ENCODE measurements around the gene PYURF.

- TF ChIP-seq POLR2A (IDR thresholded peaks at IDR 0.05; ENCODE audit: low read depth, low read length) = no peak
- TF ChIP-seq, protein P1, sequence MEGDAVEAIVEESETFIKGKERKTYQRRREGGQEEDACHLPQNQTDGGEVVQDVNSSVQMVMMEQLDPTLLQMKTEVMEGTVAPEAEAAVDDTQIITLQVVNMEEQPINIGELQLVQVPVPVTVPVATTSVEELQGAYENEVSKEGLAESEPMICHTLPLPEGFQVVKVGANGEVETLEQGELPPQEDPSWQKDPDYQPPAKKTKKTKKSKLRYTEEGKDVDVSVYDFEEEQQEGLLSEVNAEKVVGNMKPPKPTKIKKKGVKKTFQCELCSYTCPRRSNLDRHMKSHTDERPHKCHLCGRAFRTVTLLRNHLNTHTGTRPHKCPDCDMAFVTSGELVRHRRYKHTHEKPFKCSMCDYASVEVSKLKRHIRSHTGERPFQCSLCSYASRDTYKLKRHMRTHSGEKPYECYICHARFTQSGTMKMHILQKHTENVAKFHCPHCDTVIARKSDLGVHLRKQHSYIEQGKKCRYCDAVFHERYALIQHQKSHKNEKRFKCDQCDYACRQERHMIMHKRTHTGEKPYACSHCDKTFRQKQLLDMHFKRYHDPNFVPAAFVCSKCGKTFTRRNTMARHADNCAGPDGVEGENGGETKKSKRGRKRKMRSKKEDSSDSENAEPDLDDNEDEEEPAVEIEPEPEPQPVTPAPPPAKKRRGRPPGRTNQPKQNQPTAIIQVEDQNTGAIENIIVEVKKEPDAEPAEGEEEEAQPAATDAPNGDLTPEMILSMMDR (conservative IDR thresholded peaks at IDR 0.05; ENCODE audit: low read depth, low read length) = no peak
- TF ChIP-seq, protein P2, sequence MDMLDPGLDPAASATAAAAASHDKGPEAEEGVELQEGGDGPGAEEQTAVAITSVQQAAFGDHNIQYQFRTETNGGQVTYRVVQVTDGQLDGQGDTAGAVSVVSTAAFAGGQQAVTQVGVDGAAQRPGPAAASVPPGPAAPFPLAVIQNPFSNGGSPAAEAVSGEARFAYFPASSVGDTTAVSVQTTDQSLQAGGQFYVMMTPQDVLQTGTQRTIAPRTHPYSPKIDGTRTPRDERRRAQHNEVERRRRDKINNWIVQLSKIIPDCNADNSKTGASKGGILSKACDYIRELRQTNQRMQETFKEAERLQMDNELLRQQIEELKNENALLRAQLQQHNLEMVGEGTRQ (IDR thresholded peaks at IDR 0.05; ENCODE audit: low read depth, low read length) = no peak
- no peak for TF ChIP-seq BHLHE40 (IDR thresholded peaks at IDR 0.05; ENCODE audit: low read depth, low read length)
- TF ChIP-seq SMC3 (IDR thresholded peaks at IDR 0.05; ENCODE audit: low read depth, low read length) = no peak
- TF ChIP-seq RCOR1 (IDR thresholded peaks at IDR 0.05; ENCODE audit: insufficient replicate concordance, low read length) = no peak
- no peak for TF ChIP-seq RAD21 (IDR thresholded peaks at IDR 0.05; ENCODE audit: low read length)
- TF ChIP-seq CHD1 (IDR thresholded peaks at IDR 0.05; ENCODE audit: low read depth, low read length) = no peak
- TF ChIP-seq CEBPB (IDR thresholded peaks at IDR 0.05; ENCODE audit: low read depth, low read length) = no peak
- no peak for TF ChIP-seq MXI1 (IDR thresholded peaks at IDR 0.05; ENCODE audit: borderline replicate concordance, low read depth, low read length)
These were observed 4.2 kb upstream of the PYURF start for GRCh38 chr4:88527787-88528186.
